ENCODE measurements around the gene ABLIM1.

ABLIM1 gene

DNA sequence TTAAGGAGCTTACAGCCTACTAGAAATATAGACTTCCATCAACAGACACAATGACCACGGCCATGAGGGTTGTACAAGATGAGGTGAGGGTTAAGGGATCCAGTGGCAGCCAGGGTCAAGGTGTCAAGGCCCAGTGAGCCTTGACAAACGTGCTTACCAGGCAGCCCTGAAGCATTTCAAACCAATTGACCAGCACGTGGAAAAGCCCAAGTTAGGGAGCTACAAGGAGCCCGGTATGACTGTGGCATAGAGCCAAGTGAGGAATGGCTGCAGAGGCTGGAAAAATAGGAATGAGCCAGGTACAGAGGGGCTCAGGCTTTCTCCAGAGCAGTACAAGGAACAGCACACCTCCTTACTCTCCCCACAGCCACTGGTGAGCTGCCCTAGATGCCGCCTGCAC lies 266.5 kb downstream of the ABLIM1 start:
- DNase-seq (ENCODE audit: low read depth): no peak

GRCh38 chr10:114389426-114389825 lies 268.6 kb downstream of the ABLIM1 start:
- DNase-seq (ENCODE audit: low read depth): peak; percentile 83

DNA sequence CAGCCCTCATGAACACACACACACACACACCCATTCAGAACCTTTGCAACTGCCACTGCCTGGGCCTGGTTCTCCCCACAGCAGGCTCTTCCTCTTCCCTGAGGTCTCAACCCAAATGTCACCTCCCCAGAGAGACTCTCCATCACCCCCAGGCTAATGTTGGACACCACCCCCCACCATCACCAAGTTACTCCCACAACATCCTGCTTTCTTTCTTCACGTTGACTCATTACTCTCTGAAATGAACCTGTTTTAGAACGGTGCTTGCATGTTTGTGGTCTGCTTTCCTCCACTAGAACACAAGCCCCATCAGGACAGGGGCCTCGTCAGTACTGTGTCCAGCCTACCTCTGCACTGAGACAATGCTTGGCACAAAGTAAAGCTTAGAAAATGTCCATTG lies 269.8 kb downstream of the ABLIM1 start:
- DNase-seq (ENCODE audit: low read depth): peak; percentile 22

GRCh38 chr10:114387784-114388183 lies 270.3 kb downstream of the ABLIM1 start:
- no peak for DNase-seq (ENCODE audit: low read depth)

DNA sequence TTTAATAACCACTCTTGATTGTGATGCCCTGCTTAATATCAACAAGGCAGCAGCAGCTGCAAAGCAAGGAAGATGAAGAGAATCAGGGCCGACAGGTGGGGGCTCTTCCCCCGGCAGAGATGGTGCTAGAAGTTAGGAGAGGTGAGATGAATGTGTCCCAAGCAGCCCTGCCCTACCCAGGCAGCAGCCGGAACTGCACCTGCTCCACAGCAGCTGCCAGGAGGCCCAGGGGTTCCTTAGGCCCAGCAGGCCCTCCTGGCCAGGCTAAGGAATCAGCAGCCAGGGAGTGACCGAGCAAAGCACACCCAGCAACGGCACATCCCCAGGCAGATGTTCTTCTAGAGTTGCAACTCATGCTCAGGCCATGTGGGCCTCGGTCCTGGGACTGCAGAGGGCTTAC lies 271.6 kb downstream of the ABLIM1 start:
- no peak for DNase-seq (ENCODE audit: low read depth)

DNA sequence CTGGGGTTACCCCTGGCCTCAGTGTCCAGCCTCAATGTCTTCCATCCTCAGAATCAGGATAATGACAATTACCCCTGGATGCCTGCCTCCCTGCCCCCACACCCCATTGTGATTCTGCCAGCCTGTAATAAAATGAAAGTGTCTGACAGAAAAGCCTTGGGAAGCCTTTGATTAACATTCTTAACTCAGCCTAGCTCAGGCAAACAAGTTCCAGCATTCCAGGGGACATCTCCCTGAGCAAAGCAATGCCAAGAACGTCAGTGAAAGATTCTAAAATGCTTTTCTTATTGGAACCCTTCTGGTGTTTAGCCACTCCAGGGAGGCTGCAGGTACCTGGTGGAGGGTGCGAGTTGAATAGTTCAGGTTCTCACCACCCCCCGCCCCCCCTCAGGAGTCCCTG lies 272.5 kb downstream of the ABLIM1 start:
- no peak for DNase-seq (ENCODE audit: low read depth)

- DNase-seq (ENCODE audit: low read depth): no peak
Measured at GRCh38 chr10:114384601-114385000, 273.5 kb downstream of the ABLIM1 start.

- no peak for DNase-seq (ENCODE audit: low read depth)
Measured at GRCh38 chr10:114384181-114384580, 273.9 kb downstream of the ABLIM1 start.
